Glutamatergic neuron (in vitro differentiated cells): ENCODE data around the gene NUDT22. TPM values are rescaled to one million over a fixed set of nuclear protein-coding genes. Genes with fewer than 3 reads are reported as not detected.

ENCODE experiments used
- DNase-seq: peaks from one replicate; pipeline ENCODE4 v3.0.0; 2022
- H3K27ac Mint-ChIP-seq: one replicate; pipeline ENCODE4 v1.8.0; 2020; ENCODE audit warnings: mild to moderate bottlenecking, mixed read lengths, inconsistent platforms; ENCODE audit not compliant: unreplicated experiment
- H3K27me3 Mint-ChIP-seq: one replicate; pipeline ENCODE4 v1.8.0; 2020; ENCODE audit warnings: mild to moderate bottlenecking, moderate library complexity, mixed read lengths, inconsistent platforms; ENCODE audit not compliant: unreplicated experiment
- H3K36me3 Mint-ChIP-seq: one replicate; pipeline ENCODE4 v1.8.0; 2020; ENCODE audit warnings: mild to moderate bottlenecking, mixed read lengths, inconsistent platforms; ENCODE audit not compliant: unreplicated experiment
- H3K4me1 Mint-ChIP-seq: one replicate; pipeline ENCODE4 v1.8.0; 2020; ENCODE audit warnings: mild to moderate bottlenecking, low read depth, mixed read lengths, inconsistent platforms; ENCODE audit not compliant: unreplicated experiment
- H3K4me3 Mint-ChIP-seq: one replicate; pipeline ENCODE4 v1.8.0; 2020; ENCODE audit warnings: mild to moderate bottlenecking, mixed read lengths, inconsistent platforms; ENCODE audit not compliant: unreplicated experiment
- H3K9me3 Mint-ChIP-seq: one replicate; pipeline ENCODE4 v1.8.0; 2020; ENCODE audit warnings: mild to moderate bottlenecking, moderate library complexity, mixed read lengths, inconsistent platforms; ENCODE audit not compliant: unreplicated experiment
- CTCF ChIP-seq: fragments of 200-600 bp; sonication (generic); IDR thresholded peaks from one replicate; pipeline ENCODE4 v1.5.0; 2021; ENCODE audit not compliant: partially characterized antibody, unreplicated experiment
- total RNA-seq: library from RNA; stranded (reverse); fragmentation: NEBNext Ultra II Directional; extraction: Animal tissue kit (Norgen Biotek cat#: 25700); gene quantifications from one replicate; pipeline ENCODE4 v1.2.1, GENCODE V29; 2021; ENCODE audit not compliant: unreplicated experiment

NUDT22 gene
- total RNA-seq, 1 donor from 2014 or later = 37.0 TPM

GRCh38 chr11:64219354-64219684, 6.8 kb upstream of the NUDT22 start:
- TF ChIP-seq CTCF = no peak
- DNase-seq = no peak
- H3K27ac Mint-ChIP-seq = no peak overlapping the region
- H3K4me1 Mint-ChIP-seq = no peaks in the 10 kb centered on the region
- H3K4me3 Mint-ChIP-seq = no peak overlapping the region
- H3K27me3 Mint-ChIP-seq = peaks cover 2% of the 10 kb centered on the region
- no peaks in the 10 kb centered on the region for H3K9me3 Mint-ChIP-seq
- no peaks in the 10 kb centered on the region for H3K36me3 Mint-ChIP-seq

- H3K9me3 Mint-ChIP-seq = no peaks in the 10 kb centered on the region
- DNase-seq = no peak
- H3K4me1 Mint-ChIP-seq = no peaks in the 10 kb centered on the region
- no peak for TF ChIP-seq CTCF
- no peaks in the 10 kb centered on the region for H3K36me3 Mint-ChIP-seq
- no peak overlapping the region for H3K27ac Mint-ChIP-seq
- H3K27me3 Mint-ChIP-seq = peaks cover 2% of the 10 kb centered on the region
- H3K4me3 Mint-ChIP-seq = no peak overlapping the region
These were observed 6.3 kb upstream of the NUDT22 start for GRCh38 chr11:64219755-64220154.

- H3K9me3 Mint-ChIP-seq = no peaks in the 10 kb centered on the region
- H3K36me3 Mint-ChIP-seq = no peaks in the 10 kb centered on the region
- no peak for TF ChIP-seq CTCF
- H3K27me3 Mint-ChIP-seq = peaks cover 2% of the 10 kb centered on the region
- DNase-seq = no peak
- no peak overlapping the region for H3K4me3 Mint-ChIP-seq
- no peak overlapping the region for H3K27ac Mint-ChIP-seq
- no peaks in the 10 kb centered on the region for H3K4me1 Mint-ChIP-seq
These were observed 5.8 kb upstream of the NUDT22 start for GRCh38 chr11:64220271-64220670.

- no peak for TF ChIP-seq CTCF
- Mint-ChIP-seq H3K4me1 (no peaks in the 10 kb centered on the region), H3K36me3 (no peaks in the 10 kb centered on the region)
These were observed 5.3 kb upstream of the NUDT22 start for GRCh38 chr11:64220798-64221197.

GRCh38 chr11:64222651-64223000, 3.4 kb upstream of the NUDT22 start:
- H3K27ac Mint-ChIP-seq = no peak overlapping the region
- no peaks in the 10 kb centered on the region for H3K9me3 Mint-ChIP-seq
- peaks cover 2% of the 10 kb centered on the region for H3K27me3 Mint-ChIP-seq
- TF ChIP-seq CTCF = no peak
- H3K36me3 Mint-ChIP-seq = no peaks in the 10 kb centered on the region
- no peak for DNase-seq
- H3K4me1 Mint-ChIP-seq = no peaks in the 10 kb centered on the region
- H3K4me3 Mint-ChIP-seq = no peak overlapping the region

More at GRCh38 chr11:64220798-64221197, 5.3 kb upstream of the NUDT22 start:
- H3K27me3 Mint-ChIP-seq = peaks cover 2% of the 10 kb centered on the region
- H3K9me3 Mint-ChIP-seq = no peaks in the 10 kb centered on the region
- H3K4me3 Mint-ChIP-seq = no peak overlapping the region
- H3K27ac Mint-ChIP-seq = no peak overlapping the region
- DNase-seq = no peak
